Endothelial cell of umbilical vein (primary cell): ENCODE results near the gene AP2B1.

Source experiments
- GATA2 ChIP-seq: IDR thresholded peaks from 2 replicates; pipeline ENCODE4 v1.7.0; 2011; ENCODE audit warnings: low read depth, mild to moderate bottlenecking, moderate library complexity, mixed read lengths, low read length; ENCODE audit not compliant: insufficient read length, insufficient read depth
- POLR2A ChIP-seq: IDR thresholded peaks from 2 replicates; pipeline ENCODE4 v1.6.1; 2012; ENCODE audit warnings: low read depth, mild to moderate bottlenecking, control low read depth, low read length
- POLR2AphosphoS5 ChIP-seq: IDR thresholded peaks from 2 replicates; pipeline ENCODE4 v1.6.1; 2012; ENCODE audit warnings: low read depth, mild to moderate bottlenecking, control low read depth, low read length, moderate library complexity; ENCODE audit not compliant: insufficient read depth
- TF ChIP-seq, protein P1 (sequence below), 2 donors: IDR thresholded peaks; 1 replicate in 1 of 2; 2 replicates in 1 of 2; pipeline ENCODE4 v1.5.1; 2011; ENCODE audit warnings: low read length in 2 of 2, mild to moderate bottlenecking in 2 of 2, moderate library complexity in 2 of 2, control low read depth in 1 of 2, inconsistent platforms in 1 of 2, low read depth in 1 of 2; ENCODE audit not compliant: insufficient read depth in 1 of 2; ENCODE audit errors: extremely low read depth in 1 of 2

DNA sequence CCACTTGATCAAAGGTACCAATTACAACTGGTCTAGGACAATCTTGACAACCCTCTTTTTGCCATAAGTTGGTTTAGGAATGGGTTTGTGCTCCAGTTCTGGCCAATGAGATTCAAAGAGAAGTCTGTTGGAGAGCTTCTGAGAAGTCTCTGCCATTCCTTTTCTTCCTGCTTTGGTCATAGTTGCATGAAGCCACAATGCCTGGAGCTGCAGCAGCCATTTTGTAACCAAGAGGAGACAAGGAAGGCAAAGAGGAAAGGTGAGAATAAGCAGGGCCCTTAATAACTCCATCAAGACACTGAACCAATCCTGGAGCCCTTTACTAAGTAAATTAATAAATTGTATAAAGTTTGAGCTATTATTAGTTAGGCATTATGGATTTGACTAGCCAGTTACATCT lies 170.1 kb downstream of the AP2B1 start:
- TF ChIP-seq, protein P1, sequence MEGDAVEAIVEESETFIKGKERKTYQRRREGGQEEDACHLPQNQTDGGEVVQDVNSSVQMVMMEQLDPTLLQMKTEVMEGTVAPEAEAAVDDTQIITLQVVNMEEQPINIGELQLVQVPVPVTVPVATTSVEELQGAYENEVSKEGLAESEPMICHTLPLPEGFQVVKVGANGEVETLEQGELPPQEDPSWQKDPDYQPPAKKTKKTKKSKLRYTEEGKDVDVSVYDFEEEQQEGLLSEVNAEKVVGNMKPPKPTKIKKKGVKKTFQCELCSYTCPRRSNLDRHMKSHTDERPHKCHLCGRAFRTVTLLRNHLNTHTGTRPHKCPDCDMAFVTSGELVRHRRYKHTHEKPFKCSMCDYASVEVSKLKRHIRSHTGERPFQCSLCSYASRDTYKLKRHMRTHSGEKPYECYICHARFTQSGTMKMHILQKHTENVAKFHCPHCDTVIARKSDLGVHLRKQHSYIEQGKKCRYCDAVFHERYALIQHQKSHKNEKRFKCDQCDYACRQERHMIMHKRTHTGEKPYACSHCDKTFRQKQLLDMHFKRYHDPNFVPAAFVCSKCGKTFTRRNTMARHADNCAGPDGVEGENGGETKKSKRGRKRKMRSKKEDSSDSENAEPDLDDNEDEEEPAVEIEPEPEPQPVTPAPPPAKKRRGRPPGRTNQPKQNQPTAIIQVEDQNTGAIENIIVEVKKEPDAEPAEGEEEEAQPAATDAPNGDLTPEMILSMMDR (IDR thresholded peaks at IDR 0.05; ENCODE audit: extremely low read depth in 1 of 2, insufficient read depth in 1 of 2, low read depth in 1 of 2, low read length in 2 of 2), result no peak
- TF ChIP-seq POLR2A (no peak), POLR2AphosphoS5 (no peak), GATA2 (no peak)
